Measurements from ENCODE around the gene GALNT18. TPM values are rescaled to one million over a fixed set of nuclear protein-coding genes. Genes with fewer than 3 reads are reported as not detected.

The GALNT18 gene
- total and polyA plus RNA-seq, 3 experiments from 2014 or later: 1.3 TPM; not detected in 1

DNA sequence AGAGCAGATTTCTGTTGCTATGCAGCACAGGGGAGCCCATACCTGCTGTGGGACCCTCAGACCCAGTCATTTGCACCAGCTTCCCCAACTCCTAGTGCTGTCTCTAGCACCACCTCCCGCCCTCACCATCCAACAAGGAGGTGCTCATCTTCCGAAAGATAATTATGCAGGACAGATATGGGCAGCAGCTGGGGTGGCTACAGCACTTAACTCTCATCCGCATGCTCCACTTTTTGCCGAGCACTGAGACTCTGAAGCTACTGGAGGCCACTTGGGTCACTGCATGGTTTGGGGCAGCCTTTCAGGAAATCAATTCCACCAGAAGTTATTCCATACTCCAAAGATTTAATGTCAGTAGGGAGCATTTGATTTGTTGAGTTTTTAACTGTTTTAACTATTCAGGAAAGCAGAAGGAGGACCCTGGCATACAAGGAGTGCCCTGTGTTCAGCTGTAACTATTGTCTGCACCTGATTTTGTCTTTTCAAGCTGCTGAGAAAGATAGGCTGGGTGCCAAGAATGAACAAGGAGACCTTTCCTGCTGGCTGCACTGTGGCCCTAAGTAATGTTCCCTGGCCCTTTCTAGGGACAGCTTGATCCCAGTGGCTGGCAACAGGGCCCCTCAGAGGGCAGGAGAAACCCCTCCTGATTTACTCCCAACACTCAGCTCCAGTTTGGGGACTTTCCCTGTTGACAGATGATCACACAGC, 201.5 kb downstream of the GALNT18 start:
- H3K27me3 Mint-ChIP-seq: peaks cover 8 to 17% of the 10 kb centered on the region in 2 donors
- Histone ChIP-seq H3K27me3 (ENCODE audit: insufficient read depth, low read length, poor library complexity, severe bottlenecking) (no peaks in the 10 kb centered on the region), H3K27ac (ENCODE audit: low read depth, low read length) (no peak overlapping the region), H3K36me3 (ENCODE audit: insufficient read depth, low read length) (no peaks in the 10 kb centered on the region), H3K9me3 (ENCODE audit: low read length) (no peaks in the 10 kb centered on the region), H3K4me3 (ENCODE audit: low read length) (no peak overlapping the region), H3K4me1 (ENCODE audit: insufficient read depth, low read length) (no peaks in the 10 kb centered on the region)
- H3K36me3 Mint-ChIP-seq: no peaks in the 10 kb centered on the region
- no peak for DNase-seq
- ChIA-PET CTCF (no interaction called here), POLR2A (no interaction called here)
- H3K4me1 Mint-ChIP-seq: no peaks in the 10 kb centered on the region
- no peak overlapping the region for H3K4me3 Mint-ChIP-seq
- H3K9me3 Mint-ChIP-seq: no peaks in the 10 kb centered on the region
- no peak overlapping the region for H3K27ac Mint-ChIP-seq

DNA sequence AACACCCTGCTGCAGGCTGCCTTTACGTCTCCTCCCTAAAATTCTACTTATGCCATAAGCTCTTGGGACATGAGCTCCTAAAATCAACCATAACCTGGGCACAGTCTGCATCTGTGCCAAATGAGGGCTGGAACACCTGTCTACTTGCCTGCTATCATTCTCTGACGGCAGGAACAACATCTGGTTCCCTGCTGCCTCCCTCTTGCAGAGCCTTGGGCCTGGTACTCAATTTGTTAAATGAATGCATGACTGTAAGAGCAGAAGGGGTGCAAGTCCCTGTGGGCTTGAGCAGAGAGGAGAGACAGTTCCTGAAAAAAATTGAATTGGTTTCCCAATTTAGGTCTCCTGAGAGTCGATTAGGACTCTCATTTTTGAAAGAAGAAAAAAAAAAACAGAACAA, 202.1 kb downstream of the GALNT18 start:
- no peaks in the 10 kb centered on the region for H3K27me3 ChIP-seq (ENCODE audit: insufficient read depth, low read length, poor library complexity, severe bottlenecking)
- CTCF ChIA-PET: no interaction called here

DNA sequence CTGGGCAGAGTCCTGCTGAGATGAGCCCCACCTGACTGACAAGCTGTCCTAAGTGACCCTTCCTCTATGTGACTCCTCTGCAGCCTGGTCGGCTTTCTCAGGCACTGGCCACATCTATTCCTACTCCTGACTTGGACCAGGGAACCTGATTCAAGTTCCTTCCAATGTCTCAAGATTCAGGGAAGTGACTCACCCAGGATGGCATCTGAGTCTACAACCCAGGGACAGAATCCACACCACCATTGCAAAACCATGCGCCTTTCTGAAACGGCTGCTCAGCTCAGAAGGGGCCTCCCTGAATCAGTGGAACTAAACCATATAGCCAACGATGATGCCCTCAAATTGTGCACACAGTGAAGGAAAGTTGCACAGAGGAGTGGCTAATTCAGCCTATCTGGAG, 204.9 kb downstream of the GALNT18 start:
- H3K4me1 ChIP-seq (ENCODE audit: insufficient read depth, low read length): no peaks in the 10 kb centered on the region
- ChIA-PET POLR2A (no interaction called here), CTCF (no interaction called here)
- DNase-seq: no peak
- H3K4me3 Mint-ChIP-seq: no peak overlapping the region
- no peaks in the 10 kb centered on the region for H3K27me3 ChIP-seq (ENCODE audit: insufficient read depth, low read length, poor library complexity, severe bottlenecking)
- H3K4me1 Mint-ChIP-seq: no peaks in the 10 kb centered on the region
- H3K9me3 Mint-ChIP-seq: peaks cover 0 to 2% (median 0%) of the 10 kb centered on the region in 5 donors
- no peak overlapping the region for H3K4me3 ChIP-seq (ENCODE audit: low read length)
- H3K27me3 Mint-ChIP-seq: peaks cover 5 to 23% of the 10 kb centered on the region in 2 donors
- no peaks in the 10 kb centered on the region for H3K9me3 ChIP-seq (ENCODE audit: low read length)
- H3K27ac Mint-ChIP-seq: no peak overlapping the region
- no peaks in the 10 kb centered on the region for H3K36me3 ChIP-seq (ENCODE audit: insufficient read depth, low read length)
- H3K27ac ChIP-seq (ENCODE audit: low read depth, low read length): no peak overlapping the region
- no peaks in the 10 kb centered on the region for H3K36me3 Mint-ChIP-seq

More for the DNA sequence above, 202.1 kb downstream of the GALNT18 start:
- no peak overlapping the region for H3K4me3 Mint-ChIP-seq
- H3K4me1 ChIP-seq (ENCODE audit: insufficient read depth, low read length): no peaks in the 10 kb centered on the region
- no peaks in the 10 kb centered on the region for H3K36me3 Mint-ChIP-seq
- no peaks in the 10 kb centered on the region for H3K9me3 ChIP-seq (ENCODE audit: low read length)
- H3K4me1 Mint-ChIP-seq: no peaks in the 10 kb centered on the region
- no peaks in the 10 kb centered on the region for H3K9me3 Mint-ChIP-seq
- H3K27ac Mint-ChIP-seq: no peak overlapping the region
- no peak for DNase-seq
- POLR2A ChIA-PET: no interaction called here
- H3K36me3 ChIP-seq (ENCODE audit: insufficient read depth, low read length): no peaks in the 10 kb centered on the region
- H3K4me3 ChIP-seq (ENCODE audit: low read length): no peak overlapping the region
- no peak overlapping the region for H3K27ac ChIP-seq (ENCODE audit: low read depth, low read length)
- peaks cover 8 to 19% of the 10 kb centered on the region in 2 donors for H3K27me3 Mint-ChIP-seq

DNA sequence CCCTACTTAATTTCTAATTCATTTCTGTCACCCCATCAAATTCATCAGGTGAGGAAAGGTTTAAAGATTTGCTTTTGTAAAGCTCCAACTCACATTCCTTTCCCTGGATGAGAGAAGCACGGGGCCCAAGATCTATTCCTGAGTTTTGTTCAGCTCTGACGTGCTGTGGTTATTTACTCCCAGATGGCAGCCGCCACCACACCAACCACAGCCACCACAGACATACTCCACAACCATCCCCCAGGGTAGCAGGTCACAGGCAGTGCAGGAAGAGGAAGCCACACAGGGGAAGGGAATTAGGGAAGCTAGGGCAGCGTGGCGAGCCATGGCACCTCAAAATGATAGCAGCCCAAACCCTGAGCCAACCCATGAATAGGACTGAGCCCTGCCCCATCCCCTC, 205.3 kb downstream of the GALNT18 start:
- POLR2A ChIA-PET: no interaction called here
- Mint-ChIP-seq H3K4me1 (no peaks in the 10 kb centered on the region), H3K27me3 (peaks cover 5 to 23% of the 10 kb centered on the region in 2 donors), H3K27ac (no peak overlapping the region), H3K9me3 (peaks cover 0 to 2% (median 0%) of the 10 kb centered on the region in 5 donors), H3K36me3 (no peaks in the 10 kb centered on the region), H3K4me3 (no peak overlapping the region)
- no peak overlapping the region for H3K27ac ChIP-seq (ENCODE audit: low read depth, low read length)
- no peaks in the 10 kb centered on the region for H3K9me3 ChIP-seq (ENCODE audit: low read length)
- no peak for DNase-seq
- H3K4me1 ChIP-seq (ENCODE audit: insufficient read depth, low read length): no peaks in the 10 kb centered on the region
- no peaks in the 10 kb centered on the region for H3K36me3 ChIP-seq (ENCODE audit: insufficient read depth, low read length)
- CTCF ChIA-PET: no interaction called here
- no peaks in the 10 kb centered on the region for H3K27me3 ChIP-seq (ENCODE audit: insufficient read depth, low read length, poor library complexity, severe bottlenecking)
- H3K4me3 ChIP-seq (ENCODE audit: low read length): no peak overlapping the region

DNA sequence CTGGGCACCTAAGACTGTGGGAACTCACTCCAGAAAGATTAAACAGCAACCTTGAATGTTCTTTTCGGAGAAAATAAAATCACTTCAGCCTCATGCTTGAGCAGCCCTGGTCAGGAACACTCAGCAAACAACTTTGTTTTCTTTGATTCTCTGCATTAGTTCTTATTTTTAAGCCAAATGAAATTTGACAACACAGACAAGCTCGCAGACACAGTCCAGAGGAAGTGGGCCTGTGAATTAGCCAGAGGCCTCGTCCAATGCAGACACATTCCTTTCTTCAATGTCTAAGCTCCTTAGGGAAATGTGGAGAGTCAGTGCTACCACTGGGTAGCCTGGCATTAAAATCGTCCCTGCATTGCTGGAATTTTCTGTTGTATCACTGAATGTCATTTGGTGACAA, 205.9 kb downstream of the GALNT18 start:
- H3K4me3 Mint-ChIP-seq: no peak overlapping the region

DNA sequence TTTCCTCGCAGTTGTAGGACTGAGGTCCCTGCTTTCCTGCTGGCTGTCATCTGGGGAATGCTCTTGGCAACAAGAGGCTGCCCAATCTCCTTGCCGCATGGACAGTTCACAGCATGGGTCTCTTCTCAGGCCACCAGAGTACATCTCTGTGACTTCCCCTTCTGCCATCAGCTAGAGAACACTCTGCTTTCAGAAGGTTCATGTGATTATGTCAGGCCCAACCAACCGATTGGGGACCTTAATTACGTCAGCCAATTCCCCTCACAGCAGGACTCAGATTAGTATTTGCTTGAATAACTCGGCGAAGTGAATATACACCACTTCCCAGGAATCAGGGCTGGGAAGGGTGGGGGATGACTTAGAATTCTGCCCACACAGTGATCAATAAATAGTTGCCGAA, 206.8 kb downstream of the GALNT18 start:
- H3K9me3 Mint-ChIP-seq: peaks cover 0 to 2% (median 0%) of the 10 kb centered on the region in 5 donors
- H3K27me3 Mint-ChIP-seq: peaks cover 7 to 29% of the 10 kb centered on the region in 2 donors
- no peak for DNase-seq
- Histone ChIP-seq H3K9me3 (ENCODE audit: low read length) (no peaks in the 10 kb centered on the region), H3K4me1 (ENCODE audit: insufficient read depth, low read length) (no peaks in the 10 kb centered on the region), H3K27ac (ENCODE audit: low read depth, low read length) (no peak overlapping the region), H3K27me3 (ENCODE audit: insufficient read depth, low read length, poor library complexity, severe bottlenecking) (no peaks in the 10 kb centered on the region), H3K36me3 (ENCODE audit: insufficient read depth, low read length) (no peaks in the 10 kb centered on the region), H3K4me3 (ENCODE audit: low read length) (no peak overlapping the region)
- no peaks in the 10 kb centered on the region for H3K4me1 Mint-ChIP-seq
- ChIA-PET CTCF (no interaction called here), POLR2A (no interaction called here)
- H3K27ac Mint-ChIP-seq: no peak overlapping the region
- no peak overlapping the region for H3K4me3 Mint-ChIP-seq
- H3K36me3 Mint-ChIP-seq: no peaks in the 10 kb centered on the region

More for the DNA sequence above, 205.9 kb downstream of the GALNT18 start:
- Histone ChIP-seq H3K36me3 (ENCODE audit: insufficient read depth, low read length) (no peaks in the 10 kb centered on the region), H3K9me3 (ENCODE audit: low read length) (no peaks in the 10 kb centered on the region), H3K27ac (ENCODE audit: low read depth, low read length) (no peak overlapping the region), H3K4me1 (ENCODE audit: insufficient read depth, low read length) (no peaks in the 10 kb centered on the region), H3K4me3 (ENCODE audit: low read length) (no peak overlapping the region), H3K27me3 (ENCODE audit: insufficient read depth, low read length, poor library complexity, severe bottlenecking) (no peaks in the 10 kb centered on the region)
- Mint-ChIP-seq H3K36me3 (no peaks in the 10 kb centered on the region), H3K4me1 (no peaks in the 10 kb centered on the region), H3K27ac (no peak overlapping the region), H3K9me3 (peaks cover 0 to 2% (median 0%) of the 10 kb centered on the region in 5 donors), H3K27me3 (peaks cover 5 to 23% of the 10 kb centered on the region in 2 donors)
- CTCF ChIA-PET: no interaction called here
- no peak for DNase-seq
- POLR2A ChIA-PET: no interaction called here

DNA sequence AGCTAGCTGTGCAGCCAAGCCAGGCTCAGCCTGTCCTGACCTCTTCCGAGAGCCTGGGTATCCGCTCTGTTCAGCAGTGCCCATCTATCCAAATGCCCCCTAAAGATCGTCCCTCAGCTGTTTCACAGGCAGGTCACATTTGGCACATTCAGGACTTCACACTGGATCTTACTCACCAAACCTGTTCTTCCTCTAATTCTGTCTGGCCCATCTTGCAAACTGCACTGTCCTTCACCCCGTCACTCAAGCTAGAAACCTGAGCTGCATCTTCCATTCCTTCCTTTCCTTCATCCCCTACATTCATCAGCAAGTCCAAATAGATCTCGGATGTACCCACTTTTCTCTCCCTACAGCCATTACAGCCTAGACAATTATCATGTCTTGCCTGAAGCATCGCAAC, 208.0 kb downstream of the GALNT18 start:
- Mint-ChIP-seq H3K27me3 (peaks cover 7 to 26% of the 10 kb centered on the region in 2 donors), H3K27ac (no peak overlapping the region), H3K36me3 (no peaks in the 10 kb centered on the region), H3K4me1 (no peaks in the 10 kb centered on the region), H3K9me3 (peaks cover 0 to 2% (median 0%) of the 10 kb centered on the region in 5 donors), H3K4me3 (no peak overlapping the region)
- ChIA-PET POLR2A (no interaction called here), CTCF (no interaction called here)
- Histone ChIP-seq H3K9me3 (ENCODE audit: low read length) (no peaks in the 10 kb centered on the region), H3K36me3 (ENCODE audit: insufficient read depth, low read length) (no peaks in the 10 kb centered on the region), H3K4me3 (ENCODE audit: low read length) (no peak overlapping the region), H3K27me3 (ENCODE audit: insufficient read depth, low read length, poor library complexity, severe bottlenecking) (no peaks in the 10 kb centered on the region), H3K4me1 (ENCODE audit: insufficient read depth, low read length) (no peaks in the 10 kb centered on the region), H3K27ac (ENCODE audit: low read depth, low read length) (no peak overlapping the region)
- no peak for DNase-seq

DNA sequence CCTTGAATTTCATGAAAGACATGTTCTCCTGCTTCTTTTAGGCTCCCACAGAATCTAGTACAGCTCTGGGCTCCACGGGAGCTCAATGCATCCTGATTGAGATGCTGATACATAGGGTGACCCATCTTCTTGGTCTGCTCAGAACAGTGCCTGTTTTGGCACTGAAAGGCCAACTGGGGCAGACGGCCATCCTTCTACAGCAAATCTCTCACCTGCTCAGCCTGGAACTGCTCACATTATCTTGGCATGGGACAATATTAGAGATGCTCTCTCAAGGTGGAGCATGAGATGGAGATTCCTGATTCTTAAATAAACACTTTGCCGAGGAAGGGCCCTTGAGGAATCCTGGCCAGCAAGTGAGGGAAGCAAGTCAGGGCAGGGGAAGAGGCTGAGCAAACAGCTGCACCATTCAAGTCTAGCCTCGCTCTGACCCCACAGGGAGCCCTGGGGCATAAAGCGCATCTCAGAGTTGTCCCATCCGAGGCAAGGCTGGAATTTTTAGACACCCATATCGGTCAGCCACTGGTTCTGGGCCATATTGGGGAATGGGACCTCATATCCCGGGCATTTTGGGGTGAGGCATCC, 210.3 kb downstream of the GALNT18 start:
- no peaks in the 10 kb centered on the region for H3K36me3 ChIP-seq (ENCODE audit: insufficient read depth, low read length)
- H3K9me3 ChIP-seq (ENCODE audit: low read length): no peaks in the 10 kb centered on the region
- no peaks in the 10 kb centered on the region for H3K36me3 Mint-ChIP-seq
- H3K4me1 ChIP-seq (ENCODE audit: insufficient read depth, low read length): no peaks in the 10 kb centered on the region
- H3K27me3 ChIP-seq (ENCODE audit: insufficient read depth, low read length, poor library complexity, severe bottlenecking): no peaks in the 10 kb centered on the region
- no peak overlapping the region for H3K27ac Mint-ChIP-seq
- H3K27me3 Mint-ChIP-seq: peaks cover 7 to 19% of the 10 kb centered on the region in 2 donors
- no peak overlapping the region for H3K4me3 Mint-ChIP-seq
- POLR2A ChIA-PET: no interaction called here
- CTCF ChIA-PET: no interaction called here
- no peak for DNase-seq
- peaks cover 0 to 2% (median 0%) of the 10 kb centered on the region in 5 donors for H3K9me3 Mint-ChIP-seq
- H3K27ac ChIP-seq (ENCODE audit: low read depth, low read length): no peak overlapping the region
- H3K4me1 Mint-ChIP-seq: no peaks in the 10 kb centered on the region
- H3K4me3 ChIP-seq (ENCODE audit: low read length): no peak overlapping the region
